Keratinocyte (primary cell): Measurements from ENCODE around the gene SLC6A7.

Experiments used
- CTCF ChIP-seq, 3 experiments: IDR thresholded peaks in 1 of 3; conservative IDR thresholded peaks in 1 of 3; optimal IDR thresholded peaks in 1 of 3; 2 replicates in 2 of 3; 3 replicates in 1 of 3; pipeline versions ENCODE3 to v1.5.1; 2011; ENCODE audit warnings: low read length in 3 of 3, mild to moderate bottlenecking in 3 of 3, moderate library complexity in 2 of 3, control low read depth in 1 of 3, inconsistent platforms in 1 of 3; ENCODE audit not compliant: insufficient read depth in 2 of 3; ENCODE audit errors: extremely low read depth in 1 of 3
- EZH2 ChIP-seq: IDR thresholded peaks from one replicate; pipeline ENCODE4 v1.6.1; 2012; ENCODE audit warnings: inconsistent platforms, mild to moderate bottlenecking, low read length, moderate library complexity

DNA sequence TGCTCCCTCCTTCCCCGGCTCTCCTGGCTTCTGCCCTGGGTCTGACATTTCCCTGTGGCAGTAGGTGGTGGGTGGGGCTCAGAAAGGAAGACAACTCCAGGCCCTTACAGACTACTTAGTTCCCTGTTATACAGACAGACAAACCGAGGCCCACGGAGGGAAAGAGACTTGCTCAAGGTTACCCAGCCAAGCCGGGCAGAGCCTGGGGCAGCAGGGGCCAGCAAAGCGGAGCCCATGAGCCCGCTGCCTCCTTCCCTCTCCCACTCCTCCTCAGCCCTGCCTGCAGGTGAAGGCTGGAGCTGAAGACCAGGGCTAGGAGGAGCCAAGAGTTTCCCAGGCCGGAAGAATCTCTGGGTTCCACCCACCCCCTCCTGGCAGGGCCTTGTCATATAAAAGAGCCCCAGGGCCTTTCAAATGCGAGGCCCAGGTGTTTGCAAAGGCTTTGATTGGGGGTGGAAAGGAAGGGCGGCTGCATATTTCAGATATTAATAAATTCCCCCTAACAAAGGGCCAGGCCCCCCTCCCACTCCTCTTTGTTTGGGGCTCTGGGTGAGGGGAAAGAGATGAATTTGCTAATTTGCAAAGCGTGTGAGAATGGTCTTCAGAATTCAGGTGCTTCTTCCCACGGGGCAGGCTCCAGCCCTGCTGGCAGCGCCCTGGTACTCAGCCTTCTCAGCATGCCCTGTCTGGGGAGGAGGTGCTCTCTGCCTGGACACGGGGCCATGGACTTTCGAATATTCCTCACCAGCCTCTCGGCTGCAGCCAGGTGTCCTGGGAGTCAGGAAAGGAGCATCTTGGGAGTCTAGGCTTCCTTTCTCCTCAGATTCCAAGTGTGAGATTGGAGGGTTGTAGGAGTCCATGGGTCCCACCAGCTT lies 21.5 kb downstream of the SLC6A7 start:
- no peak for TF ChIP-seq CTCF (optimal IDR thresholded peaks at IDR 0.05 in 1 of 3, IDR thresholded peaks at IDR 0.05 in 1 of 3, conservative IDR thresholded peaks at IDR 0.05 in 1 of 3; ENCODE audit: extremely low read depth in 1 of 3, insufficient read depth in 2 of 3, low read length in 3 of 3)
- TF ChIP-seq EZH2, result no peak
